Measurements from ENCODE around the gene UMAD1. TPM values are rescaled to one million over a fixed set of nuclear protein-coding genes. Genes with fewer than 3 reads are reported as not detected.

Gene UMAD1
- total RNA-seq, 2 donors from 2014 or later, result 12.9 to 23.9 TPM

DNA sequence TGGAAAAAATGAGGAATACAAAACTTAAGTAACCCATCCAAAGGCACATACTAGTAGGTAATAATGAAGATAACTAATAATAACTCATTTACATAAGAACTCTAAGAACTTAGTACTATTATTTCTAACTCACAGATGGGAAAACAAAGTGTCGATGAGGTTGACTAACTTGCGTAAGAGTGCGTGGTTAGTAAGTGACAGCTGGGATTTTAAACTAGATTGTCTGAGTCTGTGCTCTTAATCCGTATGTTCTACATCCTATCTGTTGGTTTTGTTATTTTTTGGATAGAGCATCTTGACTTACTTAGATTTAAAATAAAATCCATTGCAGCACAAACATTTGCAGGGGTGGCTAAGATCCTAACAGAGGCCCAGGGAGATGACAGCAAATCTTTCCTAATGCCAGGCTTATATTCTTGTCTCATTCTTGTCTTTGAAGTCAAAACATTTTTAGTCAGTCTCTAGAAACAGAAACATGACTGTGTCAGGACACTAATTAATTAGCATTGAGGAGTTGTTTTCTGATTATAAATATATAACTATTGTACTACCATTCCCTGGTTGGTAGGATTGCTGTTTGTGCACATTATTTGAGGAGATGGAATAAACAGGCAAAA is 66.1 kb downstream of the UMAD1 start:
- ATAC-seq (ENCODE audit: insufficient number of reproducible peaks, low FRiP score, low read depth) (no peak), DNase-seq (ENCODE audit: low spot score) (no peak)
- TF ChIP-seq, protein P1, sequence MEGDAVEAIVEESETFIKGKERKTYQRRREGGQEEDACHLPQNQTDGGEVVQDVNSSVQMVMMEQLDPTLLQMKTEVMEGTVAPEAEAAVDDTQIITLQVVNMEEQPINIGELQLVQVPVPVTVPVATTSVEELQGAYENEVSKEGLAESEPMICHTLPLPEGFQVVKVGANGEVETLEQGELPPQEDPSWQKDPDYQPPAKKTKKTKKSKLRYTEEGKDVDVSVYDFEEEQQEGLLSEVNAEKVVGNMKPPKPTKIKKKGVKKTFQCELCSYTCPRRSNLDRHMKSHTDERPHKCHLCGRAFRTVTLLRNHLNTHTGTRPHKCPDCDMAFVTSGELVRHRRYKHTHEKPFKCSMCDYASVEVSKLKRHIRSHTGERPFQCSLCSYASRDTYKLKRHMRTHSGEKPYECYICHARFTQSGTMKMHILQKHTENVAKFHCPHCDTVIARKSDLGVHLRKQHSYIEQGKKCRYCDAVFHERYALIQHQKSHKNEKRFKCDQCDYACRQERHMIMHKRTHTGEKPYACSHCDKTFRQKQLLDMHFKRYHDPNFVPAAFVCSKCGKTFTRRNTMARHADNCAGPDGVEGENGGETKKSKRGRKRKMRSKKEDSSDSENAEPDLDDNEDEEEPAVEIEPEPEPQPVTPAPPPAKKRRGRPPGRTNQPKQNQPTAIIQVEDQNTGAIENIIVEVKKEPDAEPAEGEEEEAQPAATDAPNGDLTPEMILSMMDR (IDR thresholded peaks at IDR 0.05), result no peak
- Histone ChIP-seq H3K4me1 (ENCODE audit: control insufficient read depth in 1 of 2, low read depth in 2 of 2) (peaks cover 12 to 31% of the 10 kb centered on the region in 2 donors), H3K4me3 (no peak overlapping the region), H3K27me3 (replicated peaks; ENCODE audit: insufficient read depth) (no peaks in the 10 kb centered on the region), H3K9me3 (no peaks in the 10 kb centered on the region), H3K36me3 (no peaks in the 10 kb centered on the region), H3K27ac (no peak overlapping the region)

- no peaks in the 10 kb centered on the region for H3K27me3 ChIP-seq (replicated peaks; ENCODE audit: insufficient read depth)
- no peaks in the 10 kb centered on the region for H3K9me3 ChIP-seq
- H3K4me1 ChIP-seq (ENCODE audit: control insufficient read depth in 1 of 2, low read depth in 2 of 2), result peaks cover 12 to 31% of the 10 kb centered on the region in 2 donors
- no peak overlapping the region for H3K4me3 ChIP-seq
- DNase-seq (ENCODE audit: low spot score) (no peak), ATAC-seq (ENCODE audit: insufficient number of reproducible peaks, low FRiP score, low read depth) (no peak)
- TF ChIP-seq, protein P1 (IDR thresholded peaks at IDR 0.05), result no peak
- H3K36me3 ChIP-seq, result no peaks in the 10 kb centered on the region
- H3K27ac ChIP-seq, result no peak overlapping the region
Measured at GRCh38 chr7:7707246-7707645, 66.7 kb downstream of the UMAD1 start.

GRCh38 chr7:7707806-7708205 is 67.3 kb downstream of the UMAD1 start:
- peak overlapping the region; percentile 37 for H3K4me3 ChIP-seq
- DNase-seq (ENCODE audit: low spot score) (no peak), ATAC-seq (ENCODE audit: insufficient number of reproducible peaks, low FRiP score, low read depth) (no peak)
- H3K9me3 ChIP-seq, result no peaks in the 10 kb centered on the region
- TF ChIP-seq, protein P1 (IDR thresholded peaks at IDR 0.05), result no peak
- no peaks in the 10 kb centered on the region for H3K36me3 ChIP-seq
- H3K27ac ChIP-seq, result peak overlapping the region in 1 of 2 donors; percentile 7
- H3K4me1 ChIP-seq (ENCODE audit: control insufficient read depth in 1 of 2, low read depth in 2 of 2), result peaks cover 12 to 31% of the 10 kb centered on the region in 2 donors
- H3K27me3 ChIP-seq (replicated peaks; ENCODE audit: insufficient read depth), result no peaks in the 10 kb centered on the region

GRCh38 chr7:7709291-7709690 is 68.7 kb downstream of the UMAD1 start:
- Histone ChIP-seq H3K4me3 (no peak overlapping the region), H3K27me3 (replicated peaks; ENCODE audit: insufficient read depth) (no peaks in the 10 kb centered on the region), H3K36me3 (no peaks in the 10 kb centered on the region), H3K27ac (no peak overlapping the region), H3K4me1 (ENCODE audit: control insufficient read depth in 1 of 2, low read depth in 2 of 2) (peaks cover 12 to 31% of the 10 kb centered on the region in 2 donors), H3K9me3 (no peaks in the 10 kb centered on the region)
- TF ChIP-seq, protein P1 (IDR thresholded peaks at IDR 0.05), result no peak
- ATAC-seq (ENCODE audit: insufficient number of reproducible peaks, low FRiP score, low read depth) (no peak), DNase-seq (ENCODE audit: low spot score) (no peak)

DNA sequence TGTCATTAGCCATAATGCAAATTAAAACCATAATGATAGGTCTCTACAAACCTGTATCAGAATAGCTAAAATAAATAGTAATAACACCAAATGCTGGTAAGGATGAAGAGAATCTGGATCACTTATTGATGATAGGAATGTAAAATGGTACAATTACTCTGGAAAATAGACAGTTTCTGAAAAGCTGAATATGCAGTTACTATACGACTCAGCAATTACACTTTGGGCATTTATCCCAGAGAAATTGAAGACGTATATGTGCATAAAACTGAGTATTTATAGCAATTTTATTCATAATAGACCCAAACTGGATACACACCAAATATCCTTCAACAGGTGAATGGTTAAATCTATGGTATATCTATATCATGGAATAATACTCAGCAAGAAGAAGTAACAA is 69.9 kb downstream of the UMAD1 start:
- Histone ChIP-seq H3K9me3 (no peaks in the 10 kb centered on the region), H3K27ac (no peak overlapping the region), H3K4me1 (ENCODE audit: control insufficient read depth in 1 of 2, low read depth in 2 of 2) (peaks cover 12 to 27% of the 10 kb centered on the region in 2 donors), H3K36me3 (no peaks in the 10 kb centered on the region), H3K27me3 (replicated peaks; ENCODE audit: insufficient read depth) (no peaks in the 10 kb centered on the region), H3K4me3 (no peak overlapping the region)
- DNase-seq (ENCODE audit: low spot score), result no peak
- TF ChIP-seq, protein P1 (IDR thresholded peaks at IDR 0.05), result no peak
- ATAC-seq (ENCODE audit: insufficient number of reproducible peaks, low FRiP score, low read depth), result no peak
